ENCODE data around the gene ZNF664.

- no peak for TF ChIP-seq EZH2phosphoT487 (IDR thresholded peaks at IDR 0.05; ENCODE audit: borderline replicate concordance, low read length)
- TF ChIP-seq CTCF (IDR thresholded peaks at IDR 0.05; ENCODE audit: low read depth, low read length, poor library complexity, severe bottlenecking): no peak
Observed at GRCh38 chr12:123992118-123992825, 19.3 kb downstream of the ZNF664 start.

Data from DOHH2 (cell line).